HepG2 (cell line): Measurements from ENCODE around the gene LNPK. TPM values are rescaled to one million over a fixed set of nuclear protein-coding genes. Genes with fewer than 3 reads are reported as not detected.

Experiments used
- ATAC-seq: fragments of 200-7000 bp; cut with Tn5 transposase; 3 replicates; pipeline ENCODE4 v1.9.1; 2020; ENCODE audit warnings: mild to moderate bottlenecking, moderate library complexity
- Bru-seq: library from RNA; stranded (reverse); fragments of 400-500 nt; gene quantifications from one replicate; lab custom pipeline; 2021; lab: Mats Ljungman, UMichigan
- BruChase-seq, 2 experiments: library from RNA; stranded (reverse); fragments of 400-500 nt; gene quantifications; one replicate each; lab custom pipeline; 2021; lab: Mats Ljungman, UMichigan
- BruUV-seq: library from RNA; stranded (reverse); fragments of 400-500 nt; replicated peaks from 2 replicates; lab custom pipeline; 2021; lab: Mats Ljungman, UMichigan
- CTCF ChIA-PET: fragments of 300-600 bp; formaldehyde crosslinking; extraction: SDS; loops from one replicate; lab custom pipeline; 2021; ENCODE audit warnings: low total read pairs, inconsistent platforms, low intra/inter-chr PET ratio; lab: Yijun Ruan, JAX
- POLR2A ChIA-PET: fragments of 350-600 bp; sonication (Branson Sonifier 250); formaldehyde crosslinking; loops from one replicate; lab custom pipeline; 2020; ENCODE audit warnings: antibody characterized with exemption, inconsistent platforms; lab: Yijun Ruan, JAX
- DNase-seq: peaks from one replicate; pipeline ENCODE4 v3.0.0-alpha.2; 2015; ENCODE audit warnings: low spot score
- FAIRE-seq: peaks from 3 replicates; lab custom pipeline; 2011; peaks lifted over from hg19 to GRCh38; lab: Jason Lieb, UNC
- H2AFZ ChIP-seq: one replicate; pipeline ENCODE4 v1.6.1; 2011; ENCODE audit warnings: low read length, inconsistent platforms
- H3K27ac ChIP-seq: fragments of 300-600 bp; 3 replicates; pipeline ENCODE4 v1.8.0; 2011; ENCODE audit warnings: mixed run types, mild to moderate bottlenecking, mixed read lengths, low read length, inconsistent platforms; ENCODE audit not compliant: insufficient read depth; ENCODE audit errors: extremely low read length
- H3K27me3 ChIP-seq, 2 experiments: fragments of 200-600 bp in 1 of 2; 2 replicates in 1 of 2; 3 replicates in 1 of 2; pipeline versions ENCODE4 v1.6.0 to v1.8.0; 2011; ENCODE audit warnings: low read length in 2 of 2, mild to moderate bottlenecking in 2 of 2, moderate library complexity in 2 of 2, inconsistent platforms in 1 of 2; ENCODE audit not compliant: insufficient read depth in 2 of 2, control insufficient read depth in 1 of 2
- H3K36me3 ChIP-seq, 2 experiments: fragments of 200-600 bp in 1 of 2; replicated peaks in 1 of 2; 2 replicates in 1 of 2; 3 replicates in 1 of 2; pipeline versions ENCODE4 v1.5.1 to v1.8.0; 2011; ENCODE audit warnings: low read length in 2 of 2, inconsistent platforms in 1 of 2; ENCODE audit not compliant: insufficient read depth in 2 of 2, control insufficient read depth in 1 of 2
- H3K4me1 ChIP-seq: 2 replicates; pipeline ENCODE4 v1.5.1; 2012; ENCODE audit warnings: low read length, inconsistent platforms; ENCODE audit not compliant: insufficient read depth
- H3K4me2 ChIP-seq: 2 replicates; pipeline ENCODE4 v1.6.0; 2011; ENCODE audit warnings: low read depth, low read length, inconsistent platforms
- H3K4me3 ChIP-seq, 3 experiments: fragments of 200-600 bp in 1 of 3; sonication (generic), shearing (Covaris generic) in 1 of 3; replicated peaks in 1 of 3; 2 replicates each; pipeline ENCODE4 v1.5.1; 2011 to 2016; ENCODE audit warnings: low read length in 3 of 3, inconsistent platforms in 2 of 3, low read depth in 2 of 3, mild to moderate bottlenecking in 2 of 3, control low read depth in 1 of 3, mixed read lengths in 1 of 3; ENCODE audit not compliant: insufficient read depth in 1 of 3
- H3K79me2 ChIP-seq: one replicate; pipeline ENCODE4 v1.6.1; 2011; ENCODE audit warnings: low read length, inconsistent platforms; ENCODE audit not compliant: insufficient read depth
- H3K9ac ChIP-seq: 2 replicates; pipeline ENCODE4 v1.6.0; 2011; ENCODE audit warnings: mild to moderate bottlenecking, low read depth, low read length, inconsistent platforms; ENCODE audit not compliant: insufficient read depth
- H3K9me3 ChIP-seq: 2 replicates; pipeline ENCODE4 v1.5.1; 2012; ENCODE audit warnings: mild to moderate bottlenecking, low read length
- H4K20me1 ChIP-seq: 2 replicates; pipeline ENCODE4 v1.6.0; 2011; ENCODE audit warnings: inconsistent platforms, mild to moderate bottlenecking, low read length, moderate library complexity; ENCODE audit not compliant: insufficient read depth
- SPEN ChIP-seq: sonication (generic); formaldehyde crosslinking; IDR thresholded peaks from 2 replicates; pipeline ENCODE4 v1.5.1; 2020; ENCODE audit warnings: low read depth, mild to moderate bottlenecking, missing genetic modification reagents
- ZBTB7B ChIP-seq: sonication (generic); formaldehyde crosslinking; IDR thresholded peaks from 2 replicates; pipeline ENCODE4 v1.4.0; 2020; ENCODE audit warnings: missing genetic modification reagents
- ZFYVE20 ChIP-seq: sonication (generic); formaldehyde crosslinking; IDR thresholded peaks from 2 replicates; pipeline ENCODE4 v1.8.0; 2023; ENCODE audit warnings: low read depth, mild to moderate bottlenecking, moderate library complexity, missing genetic modification reagents, borderline replicate concordance
- ZNF614 ChIP-seq: IDR thresholded peaks from 2 replicates; pipeline ENCODE4 v1.6.1; 2018; ENCODE audit warnings: missing biosample characterization, missing genetic modification reagents, inconsistent platforms, borderline replicate concordance
- ZNF629 ChIP-seq: sonication (generic); formaldehyde crosslinking; conservative IDR thresholded peaks from 2 replicates; pipeline ENCODE4 v1.5.0; 2020; ENCODE audit warnings: missing genetic modification reagents
- WGBS: methylation state at CpG from one replicate; pipeline ENCODE4 v1.1.6; 2017; ENCODE audit warnings: low lambda C conversion rate; 5-methylcytosine and 5-hydroxymethylcytosine counted together
- in situ Hi-C: cut with HindIII; loops from 2 replicates; pipeline ENCODE4 v1.10.0; 2017; ENCODE audit warnings: low pct_unique_long_range_greater_than_20kb; ENCODE audit not compliant: extremely low pct_ligation_motif_present
- intact Hi-C: fragments of 100-400 bp; cut with micrococcal nuclease; formaldehyde crosslinking; loops from one replicate; pipeline ENCODE4 v1.10.0; 2022; ENCODE audit not compliant: unreplicated experiment
- long read RNA-seq, 2 experiments: library from RNA in 1 of 2; library from polyadenylated mRNA in 1 of 2; stranded (forward) in 1 of 2; unstranded in 1 of 2; transcript quantifications; one replicate each; pipeline ENCODE4 v2.0.0, GENCODE V29; 2019 to 2022
- polyA minus RNA-seq, 3 experiments: library from RNA; depleted of rRNA, polyadenylated mRNA; stranded (reverse); fragments of >200 nt; gene quantifications; 2 replicates each; pipeline ENCODE4 v1.2.3, GENCODE V29; 2011; ENCODE audit warnings: low replicate concordance in 1 of 3
- polyA plus RNA-seq, 8 experiments: library from polyadenylated mRNA; depleted of rRNA in 3 of 8; stranded (reverse) in 7 of 8; unstranded in 1 of 8; fragments of >200 nt; fragmentation: Illumina TruSeq in 4 of 8; extraction: Trizol in 4 of 8; gene quantifications; 2 replicates each; pipeline versions ENCODE4 v1.2.1 to v1.2.3, GENCODE V29; 2011 to 2016; ENCODE audit warnings: low read depth in 4 of 8, missing spikeins in 1 of 8, mixed read lengths in 1 of 8; ENCODE audit not compliant: insufficient read depth in 1 of 8
- total RNA-seq, 5 experiments: library from RNA; depleted of rRNA; stranded (reverse); fragments of >200 nt; fragmentation: Illumina TruSeq; extraction: Trizol; gene quantifications; 2 replicates each; pipeline ENCODE4 v1.2.3, GENCODE V29; 2016; ENCODE audit warnings: low read depth in 1 of 5
- TF ChIP-seq, protein P1 (sequence below): sonication (generic); formaldehyde crosslinking; IDR thresholded peaks from one replicate; pipeline ENCODE4 v1.5.1; 2020; ENCODE audit warnings: mild to moderate bottlenecking, missing genetic modification reagents; ENCODE audit errors: not compliant biosample characterization

Gene LNPK, protein sequence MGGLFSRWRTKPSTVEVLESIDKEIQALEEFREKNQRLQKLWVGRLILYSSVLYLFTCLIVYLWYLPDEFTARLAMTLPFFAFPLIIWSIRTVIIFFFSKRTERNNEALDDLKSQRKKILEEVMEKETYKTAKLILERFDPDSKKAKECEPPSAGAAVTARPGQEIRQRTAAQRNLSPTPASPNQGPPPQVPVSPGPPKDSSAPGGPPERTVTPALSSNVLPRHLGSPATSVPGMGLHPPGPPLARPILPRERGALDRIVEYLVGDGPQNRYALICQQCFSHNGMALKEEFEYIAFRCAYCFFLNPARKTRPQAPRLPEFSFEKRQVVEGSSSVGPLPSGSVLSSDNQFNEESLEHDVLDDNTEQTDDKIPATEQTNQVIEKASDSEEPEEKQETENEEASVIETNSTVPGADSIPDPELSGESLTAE
- total RNA-seq (2016; rRNA removed; fragmentation: Illumina TruSeq; extraction: Trizol) (25.4 and 30.1 TPM in 2 replicates), polyA plus RNA-seq (2011; rRNA removed) (20.6 and 26.1 TPM in 2 replicates), polyA minus RNA-seq (2011; rRNA and poly(A)+ RNA removed; ENCODE audit: low replicate concordance) (16.7 and 33.7 TPM in 2 replicates), Bru-seq, nascent RNA (percentile 71 among the genes with signal in this experiment), BruChase-seq, experiment 1, labeled RNA remaining after a 6-hour chase (percentile 67 among the genes with signal in this experiment), BruChase-seq, experiment 2, labeled RNA remaining after a 2-hour chase (percentile 71 among the genes with signal in this experiment)
- 25.1 and 26.0 TPM in 2 replicates for total RNA-seq (2016; cell fraction: cytosol; rRNA removed; fragmentation: Illumina TruSeq; extraction: Trizol; ENCODE audit: low read depth)
- total RNA-seq (2016; cell fraction: insoluble cytoplasmic fraction; rRNA removed; fragmentation: Illumina TruSeq; extraction: Trizol) = 26.3 and 30.5 TPM in 2 replicates
- total RNA-seq (2016; cell fraction: membrane; rRNA removed; fragmentation: Illumina TruSeq; extraction: Trizol) = 19.3 and 22.3 TPM in 2 replicates
- 35.8 and 39.1 TPM in 2 replicates for total RNA-seq (2016; cell fraction: nucleus; rRNA removed; fragmentation: Illumina TruSeq; extraction: Trizol)
- 10.3 and 13.9 TPM in 2 replicates for polyA plus RNA-seq (2011; cell fraction: cytosol; rRNA removed)
- polyA plus RNA-seq (2011; cell fraction: nucleus; rRNA removed) = 8.3 and 10.6 TPM in 2 replicates
- polyA plus RNA-seq (2012) = 24.5 and 27.7 TPM in 2 replicates
- polyA plus RNA-seq (2016; cell fraction: cytosol; fragmentation: Illumina TruSeq; extraction: Trizol; ENCODE audit: low read depth) = 5.2 and 5.8 TPM in 2 replicates
- 18.1 and 18.6 TPM in 2 replicates for polyA plus RNA-seq (2016; cell fraction: insoluble cytoplasmic fraction; fragmentation: Illumina TruSeq; extraction: Trizol; ENCODE audit: low read depth)
- polyA plus RNA-seq (2016; cell fraction: membrane; fragmentation: Illumina TruSeq; extraction: Trizol; ENCODE audit: low read depth) = 9.4 and 10.1 TPM in 2 replicates
- 25.4 TPM in 2 replicates for polyA plus RNA-seq (2016; cell fraction: nucleus; fragmentation: Illumina TruSeq; extraction: Trizol; ENCODE audit: insufficient read depth, low read depth)
- polyA minus RNA-seq (2011; cell fraction: cytosol; rRNA and poly(A)+ RNA removed) = 30.5 and 34.9 TPM in 2 replicates
- polyA minus RNA-seq (2011; cell fraction: nucleus; rRNA and poly(A)+ RNA removed) = 48.6 and 63.0 TPM in 2 replicates
- long read RNA-seq, experiment 1, full-length matches to known transcripts = 8 of 23 reads
- long read RNA-seq, experiment 1, partial matches to known transcripts = 3 of 23 reads
- long read RNA-seq, experiment 1, other reads (novel, unspliced or antisense) = 12 of 23 reads
- long read RNA-seq, experiment 2, full-length matches to known transcripts = 2 of 19 reads
- long read RNA-seq, experiment 2, partial matches to known transcripts = 0 of 19 reads
- long read RNA-seq, experiment 2, other reads (novel, unspliced or antisense) = 17 of 19 reads

DNA sequence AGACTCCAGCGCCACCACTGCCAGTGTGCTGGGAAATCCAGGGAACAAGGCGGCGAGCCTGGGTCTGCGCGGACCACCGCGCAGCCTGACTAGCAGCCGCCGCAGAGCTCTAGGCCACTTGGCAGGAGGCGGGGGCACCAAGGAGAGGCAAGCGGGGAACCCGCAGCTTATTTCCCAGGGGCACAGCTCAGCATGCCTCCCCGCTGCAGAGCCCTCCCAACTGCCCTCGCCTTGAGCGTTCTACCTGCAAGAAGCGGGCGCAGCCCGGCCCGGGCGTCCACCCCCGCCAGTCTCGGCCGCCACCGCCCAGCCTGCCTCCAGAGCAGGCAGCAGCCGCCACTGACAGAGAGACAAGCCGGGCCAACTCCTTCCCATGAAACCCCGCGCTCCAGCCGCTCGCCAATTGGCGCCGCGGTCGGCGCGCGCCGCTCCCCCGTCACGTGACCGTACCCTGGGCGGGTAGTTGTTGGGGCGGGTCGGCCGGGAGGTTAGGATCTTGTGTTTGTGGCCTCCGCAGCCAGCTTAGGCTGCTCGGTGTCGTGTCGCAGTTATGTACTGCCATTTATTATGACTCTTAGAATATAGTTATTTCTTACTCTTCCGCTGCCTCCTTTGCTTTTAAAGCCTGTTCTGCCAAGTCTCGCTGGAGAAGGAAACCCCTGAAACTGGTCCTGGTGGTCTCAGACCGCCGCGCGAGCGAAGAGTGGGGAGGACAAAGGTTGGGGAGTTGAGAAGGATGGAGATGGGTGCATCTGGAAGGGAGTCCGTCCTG, at the start of gene LNPK:
Gene LNPK, minus strand, starts transcription at position 352 of the 772 bp plus-strand sequence. CDS start 6,683 bp downstream, outside the sequence.
- H3K27me3 ChIP-seq = peaks cover 0 to 9% of the 10 kb centered on the region in 2 experiments; a peak in 1 of 5 replicates
- under 1% methylated on average over 46 of the region's 57 CpGs for WGBS
- ATAC-seq (peak; percentile 96), FAIRE-seq (no peak), DNase-seq (peak; percentile 87)
- POLR2A ChIA-PET = interaction anchor here (1.5 to 2.0 kb wide), 4 partner anchors 8 to 396 kb away, joined by 4 to 18 read pairs (median 5); no protein-coding TSS in a partner anchor
- in situ Hi-C loops = no loop called here
- peaks cover 33% of the 10 kb centered on the region for H3K79me2 ChIP-seq
- peak within 1 kb of the TSS; percentile 72 for H3K9ac ChIP-seq
- intact Hi-C loops = loop anchor here (1.0 to 10.0 kb wide), 6 partner anchors 38 to 635 kb away; no protein-coding TSS in a partner anchor
- peak within 1 kb of the TSS; percentile 61 to 84 (median 82) for H3K4me3 ChIP-seq
- H2AFZ ChIP-seq = peak within 1 kb of the TSS; percentile 99
- no peaks in the 10 kb centered on the region for H4K20me1 ChIP-seq
- CTCF ChIA-PET = no interaction called here
- H3K27ac ChIP-seq = peak within 1 kb of the TSS; percentile 80
- H3K4me2 ChIP-seq = peak within 1 kb of the TSS; percentile 97
- no peaks in the 10 kb centered on the region for H3K9me3 ChIP-seq
- peaks cover 44% of the 10 kb centered on the region for H3K4me1 ChIP-seq
- no TSS peak for BruUV-seq
- no peaks in the 10 kb centered on the region for H3K36me3 ChIP-seq
- no peak; the same call in 1 of the 2 replicates for TF ChIP-seq ZNF614 (CRISPR knock-in tag)
- no peak; the same call in 1 of the 2 replicates for TF ChIP-seq ZBTB7B (CRISPR knock-in tag)
- TF ChIP-seq, protein P1, sequence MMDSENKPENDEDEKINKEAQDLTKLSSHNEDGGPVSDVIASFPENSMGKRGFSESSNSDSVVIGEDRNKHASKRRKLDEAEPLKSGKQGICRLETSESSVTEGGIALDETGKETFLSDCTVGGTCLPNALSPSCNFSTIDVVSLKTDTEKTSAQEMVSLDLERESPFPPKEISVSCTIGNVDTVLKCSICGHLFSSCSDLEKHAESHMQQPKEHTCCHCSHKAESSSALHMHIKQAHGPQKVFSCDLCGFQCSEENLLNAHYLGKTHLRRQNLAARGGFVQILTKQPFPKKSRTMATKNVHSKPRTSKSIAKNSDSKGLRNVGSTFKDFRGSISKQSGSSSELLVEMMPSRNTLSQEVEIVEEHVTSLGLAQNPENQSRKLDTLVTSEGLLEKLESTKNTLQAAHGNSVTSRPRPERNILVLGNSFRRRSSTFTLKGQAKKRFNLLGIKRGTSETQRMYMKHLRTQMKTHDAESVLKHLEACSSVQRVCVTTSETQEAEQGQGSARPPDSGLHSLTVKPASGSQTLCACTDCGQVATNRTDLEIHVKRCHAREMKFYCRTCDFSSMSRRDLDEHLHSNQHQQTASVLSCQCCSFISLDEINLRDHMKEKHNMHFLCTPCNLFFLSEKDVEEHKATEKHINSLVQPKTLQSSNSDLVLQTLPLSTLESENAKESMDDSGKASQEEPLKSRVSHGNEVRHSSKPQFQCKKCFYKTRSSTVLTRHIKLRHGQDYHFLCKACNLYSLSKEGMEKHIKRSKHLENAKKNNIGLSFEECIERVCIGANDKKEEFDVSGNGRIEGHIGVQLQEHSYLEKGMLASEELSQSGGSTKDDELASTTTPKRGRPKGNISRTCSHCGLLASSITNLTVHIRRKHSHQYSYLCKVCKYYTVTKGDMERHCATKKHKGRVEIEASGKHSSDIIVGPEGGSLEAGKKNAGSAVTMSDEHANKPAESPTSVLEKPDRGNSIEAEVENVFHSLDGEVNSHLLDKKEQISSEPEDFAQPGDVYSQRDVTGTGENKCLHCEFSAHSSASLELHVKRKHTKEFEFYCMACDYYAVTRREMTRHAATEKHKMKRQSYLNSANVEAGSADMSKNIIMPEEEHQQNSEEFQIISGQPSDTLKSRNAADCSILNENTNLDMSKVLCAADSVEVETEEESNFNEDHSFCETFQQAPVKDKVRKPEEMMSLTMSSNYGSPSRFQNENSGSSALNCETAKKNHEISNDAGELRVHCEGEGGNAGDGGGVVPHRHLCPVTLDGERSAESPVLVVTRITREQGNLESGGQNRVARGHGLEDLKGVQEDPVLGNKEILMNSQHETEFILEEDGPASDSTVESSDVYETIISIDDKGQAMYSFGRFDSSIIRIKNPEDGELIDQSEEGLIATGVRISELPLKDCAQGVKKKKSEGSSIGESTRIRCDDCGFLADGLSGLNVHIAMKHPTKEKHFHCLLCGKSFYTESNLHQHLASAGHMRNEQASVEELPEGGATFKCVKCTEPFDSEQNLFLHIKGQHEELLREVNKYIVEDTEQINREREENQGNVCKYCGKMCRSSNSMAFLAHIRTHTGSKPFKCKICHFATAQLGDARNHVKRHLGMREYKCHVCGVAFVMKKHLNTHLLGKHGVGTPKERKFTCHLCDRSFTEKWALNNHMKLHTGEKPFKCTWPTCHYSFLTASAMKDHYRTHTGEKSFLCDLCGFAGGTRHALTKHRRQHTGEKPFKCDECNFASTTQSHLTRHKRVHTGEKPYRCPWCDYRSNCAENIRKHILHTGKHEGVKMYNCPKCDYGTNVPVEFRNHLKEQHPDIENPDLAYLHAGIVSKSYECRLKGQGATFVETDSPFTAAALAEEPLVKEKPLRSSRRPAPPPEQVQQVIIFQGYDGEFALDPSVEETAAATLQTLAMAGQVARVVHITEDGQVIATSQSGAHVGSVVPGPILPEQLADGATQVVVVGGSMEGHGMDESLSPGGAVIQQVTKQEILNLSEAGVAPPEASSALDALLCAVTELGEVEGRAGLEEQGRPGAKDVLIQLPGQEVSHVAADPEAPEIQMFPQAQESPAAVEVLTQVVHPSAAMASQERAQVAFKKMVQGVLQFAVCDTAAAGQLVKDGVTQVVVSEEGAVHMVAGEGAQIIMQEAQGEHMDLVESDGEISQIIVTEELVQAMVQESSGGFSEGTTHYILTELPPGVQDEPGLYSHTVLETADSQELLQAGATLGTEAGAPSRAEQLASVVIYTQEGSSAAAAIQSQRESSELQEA (CRISPR knock-in tag) = peak; percentile 94
- 0 out of 2 replicates have a peak, but pooled peaks have one; percentile 13 for TF ChIP-seq ZNF629
- TF ChIP-seq ZFYVE20 = no peak
- peak; percentile 93 for TF ChIP-seq SPEN (CRISPR knock-in tag)
